ENCODE measurements around the gene JMJD8.
A peak's percentile ranks its signal among the peaks of the same experiment; 100 is the strongest.

JMJD8 gene

DNA sequence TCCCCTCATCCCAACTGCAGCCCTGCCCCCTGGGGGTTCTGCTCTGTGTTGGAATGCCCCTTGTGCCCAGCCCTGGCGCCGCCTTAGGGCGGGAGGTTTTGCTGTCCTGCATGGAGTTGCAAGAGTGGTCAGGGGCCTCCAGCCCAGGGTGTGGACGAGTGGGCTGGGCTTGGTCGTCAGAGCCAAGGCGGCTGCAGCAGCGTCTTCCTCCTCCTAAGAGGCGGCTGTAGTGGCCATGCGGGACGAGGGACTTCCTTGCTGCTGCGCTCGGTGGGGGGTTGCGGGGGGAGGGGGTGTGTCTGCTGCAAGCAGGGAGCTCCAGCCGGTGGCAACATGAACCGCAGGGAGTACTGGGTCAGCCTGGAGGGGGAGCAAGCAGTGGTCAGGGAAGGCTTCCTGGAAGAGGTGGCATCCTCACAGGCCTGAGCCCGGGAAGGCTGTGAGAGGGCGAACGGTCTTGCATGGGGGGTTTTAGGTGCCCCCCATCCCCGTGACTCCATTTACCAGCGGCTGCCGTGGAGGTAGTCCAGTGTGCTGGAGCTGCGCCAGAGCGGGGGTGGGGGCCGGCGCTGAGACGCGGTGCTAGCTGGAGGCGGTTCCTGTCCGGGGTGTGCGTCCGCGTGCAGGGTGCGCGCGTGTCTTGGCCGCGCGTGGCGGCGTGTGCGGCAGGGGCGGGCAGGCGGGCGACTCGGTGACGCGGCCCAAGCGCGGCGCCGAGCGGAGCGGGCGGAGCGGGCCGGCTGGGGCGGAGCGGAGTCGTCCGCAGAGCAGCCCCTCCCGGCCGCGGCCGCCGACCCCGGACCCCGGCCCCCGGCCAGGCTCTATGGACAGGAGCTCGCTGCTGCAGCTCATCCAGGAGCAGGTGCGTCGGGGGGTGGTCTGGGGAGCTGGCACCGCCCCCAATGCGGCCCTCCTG is 8.9 kb downstream of the JMJD8 start, which contains the start of gene RHBDL1:
TSS of gene RHBDL1 (plus strand) at position 704 of the 916 bp plus-strand sequence. CDS start at position 824, 120 bp downstream.
- Histone ChIP-seq H3K9me3 (ENCODE audit: control insufficient read depth, insufficient read depth, low read length) (no peaks in the 10 kb centered on the region), H3K36me3 (ENCODE audit: control insufficient read depth, insufficient read depth, low read length) (peaks cover 41% of the 10 kb centered on the region), H3K4me1 (ENCODE audit: control insufficient read depth, insufficient read depth, low read length) (no peaks in the 10 kb centered on the region), H3K9ac (ENCODE audit: low read depth, low read length) (peak within 1 kb of the TSS; percentile 47), H3K27me3 (ENCODE audit: control insufficient read depth, insufficient read depth, low read length) (no peaks in the 10 kb centered on the region), H3K4me3 (ENCODE audit: low read depth, low read length) (peak within 1 kb of the TSS; percentile 65)

- H3K36me3 ChIP-seq (ENCODE audit: control insufficient read depth, insufficient read depth, low read length) = peaks cover 49% of the 10 kb centered on the region
- H3K4me3 ChIP-seq (ENCODE audit: low read depth, low read length) = peak overlapping the region; percentile 65
- no peak overlapping the region for H3K9ac ChIP-seq (ENCODE audit: low read depth, low read length)
- no peaks in the 10 kb centered on the region for H3K9me3 ChIP-seq (ENCODE audit: control insufficient read depth, insufficient read depth, low read length)
- H3K4me1 ChIP-seq (ENCODE audit: control insufficient read depth, insufficient read depth, low read length) = no peaks in the 10 kb centered on the region
- no peaks in the 10 kb centered on the region for H3K27me3 ChIP-seq (ENCODE audit: control insufficient read depth, insufficient read depth, low read length)
Observed at GRCh38 chr16:674214-674881, 9.8 kb downstream of the JMJD8 start.

DNA sequence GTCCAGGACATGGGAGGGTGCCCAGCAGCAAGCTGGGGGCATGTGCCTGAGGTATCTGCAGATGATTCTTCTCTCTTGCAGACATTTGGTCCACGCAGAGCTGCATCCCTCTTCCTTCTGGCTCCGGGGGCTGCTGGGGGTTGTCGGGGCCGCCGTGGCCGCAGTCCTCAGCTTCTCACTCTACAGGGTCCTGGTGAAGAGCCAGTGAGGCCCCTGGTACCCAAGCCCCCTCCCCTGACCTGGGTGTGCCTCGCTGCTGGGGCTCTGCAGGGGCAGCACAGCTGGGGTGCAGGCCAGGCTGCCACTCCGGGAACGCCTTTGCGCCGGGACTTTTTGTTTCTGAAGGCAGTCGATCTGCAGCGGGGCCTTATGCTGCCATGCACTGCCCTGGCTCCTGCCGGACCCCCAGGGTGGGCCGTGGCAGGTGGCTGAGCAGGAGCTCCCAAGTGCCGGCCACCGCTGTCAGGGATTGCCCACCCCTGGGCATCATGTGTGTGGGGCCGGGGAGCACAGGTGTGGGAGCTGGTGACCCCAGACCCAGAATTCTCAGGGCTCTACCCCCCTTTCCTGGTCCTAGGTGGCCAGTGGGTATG is 10.6 kb downstream of the JMJD8 start:
- H3K4me1 ChIP-seq (ENCODE audit: control insufficient read depth, insufficient read depth, low read length) = no peaks in the 10 kb centered on the region
- H3K27me3 ChIP-seq (ENCODE audit: control insufficient read depth, insufficient read depth, low read length) = no peaks in the 10 kb centered on the region
- H3K9me3 ChIP-seq (ENCODE audit: control insufficient read depth, insufficient read depth, low read length) = no peaks in the 10 kb centered on the region
- H3K4me3 ChIP-seq (ENCODE audit: low read depth, low read length) = no peak overlapping the region
- no peak overlapping the region for H3K9ac ChIP-seq (ENCODE audit: low read depth, low read length)
- peaks cover 55% of the 10 kb centered on the region for H3K36me3 ChIP-seq (ENCODE audit: control insufficient read depth, insufficient read depth, low read length)

DNA sequence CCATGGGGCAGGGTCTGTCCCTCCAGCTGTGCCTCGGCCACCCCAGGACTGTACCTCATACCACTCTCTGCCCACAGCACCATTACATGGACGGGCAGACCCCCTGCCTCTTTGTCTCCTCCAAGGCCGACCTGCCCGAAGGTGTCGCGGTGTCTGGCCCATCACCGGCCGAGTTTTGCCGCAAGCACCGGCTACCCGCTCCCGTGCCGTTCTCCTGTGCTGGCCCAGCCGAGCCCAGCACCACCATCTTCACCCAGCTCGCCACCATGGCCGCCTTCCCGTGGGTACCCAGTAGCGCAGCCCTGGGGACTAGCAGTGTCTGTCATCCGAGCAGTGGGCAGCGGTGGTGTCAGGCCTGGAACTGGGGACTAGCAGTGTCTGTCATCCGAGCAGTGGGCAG is 11.3 kb downstream of the JMJD8 start:
- H3K9me3 ChIP-seq (ENCODE audit: control insufficient read depth, insufficient read depth, low read length) = no peaks in the 10 kb centered on the region
- no peak overlapping the region for H3K4me3 ChIP-seq (ENCODE audit: low read depth, low read length)
- no peaks in the 10 kb centered on the region for H3K4me1 ChIP-seq (ENCODE audit: control insufficient read depth, insufficient read depth, low read length)
- peaks cover 55% of the 10 kb centered on the region for H3K36me3 ChIP-seq (ENCODE audit: control insufficient read depth, insufficient read depth, low read length)
- no peak overlapping the region for H3K9ac ChIP-seq (ENCODE audit: low read depth, low read length)
- H3K27me3 ChIP-seq (ENCODE audit: control insufficient read depth, insufficient read depth, low read length) = no peaks in the 10 kb centered on the region

- no peak overlapping the region for H3K4me3 ChIP-seq (ENCODE audit: low read depth, low read length)
- no peaks in the 10 kb centered on the region for H3K4me1 ChIP-seq (ENCODE audit: control insufficient read depth, insufficient read depth, low read length)
- no peaks in the 10 kb centered on the region for H3K9me3 ChIP-seq (ENCODE audit: control insufficient read depth, insufficient read depth, low read length)
- H3K9ac ChIP-seq (ENCODE audit: low read depth, low read length) = no peak overlapping the region
- H3K36me3 ChIP-seq (ENCODE audit: control insufficient read depth, insufficient read depth, low read length) = peaks cover 55% of the 10 kb centered on the region
- H3K27me3 ChIP-seq (ENCODE audit: control insufficient read depth, insufficient read depth, low read length) = no peaks in the 10 kb centered on the region
Observed at GRCh38 chr16:672371-672770, 11.8 kb downstream of the JMJD8 start.

DNA sequence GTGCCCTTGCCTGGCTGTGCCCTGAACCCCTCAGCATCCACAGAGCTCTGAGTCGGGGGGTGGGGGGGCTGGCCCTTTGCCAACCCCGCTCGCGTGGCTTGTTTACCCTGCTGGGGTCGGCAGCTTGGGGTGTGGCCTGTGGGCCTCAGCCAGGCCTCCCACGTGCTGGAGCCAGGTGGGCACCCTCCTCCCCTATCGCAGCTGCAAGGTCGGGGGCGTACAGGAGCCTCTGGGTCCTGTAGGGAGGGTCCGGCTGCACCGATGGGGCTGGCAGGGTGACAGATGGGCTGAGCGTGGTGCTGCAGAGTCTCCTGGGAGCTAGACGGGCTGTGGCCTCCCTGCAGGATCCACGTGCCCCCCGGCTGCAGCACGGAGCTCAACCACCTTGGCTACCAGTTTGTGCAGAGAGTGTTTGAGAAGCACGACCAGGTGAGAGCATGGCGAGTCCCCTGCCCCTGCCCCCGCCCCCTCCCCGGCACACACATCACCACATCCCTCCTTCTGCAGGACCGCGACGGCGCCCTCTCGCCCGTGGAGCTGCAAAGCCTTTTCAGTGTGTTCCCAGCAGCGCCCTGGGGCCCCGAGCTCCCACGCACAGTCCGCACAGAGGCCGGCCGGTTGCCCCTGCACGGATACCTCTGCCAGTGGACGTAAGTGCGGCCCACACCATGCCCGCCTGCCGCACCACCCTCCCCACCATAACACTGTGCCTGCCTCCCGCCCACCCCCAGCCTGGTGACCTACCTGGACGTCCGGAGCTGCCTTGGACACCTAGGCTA is 12.6 kb downstream of the JMJD8 start:
- Histone ChIP-seq H3K4me1 (ENCODE audit: control insufficient read depth, insufficient read depth, low read length) (no peaks in the 10 kb centered on the region), H3K27me3 (ENCODE audit: control insufficient read depth, insufficient read depth, low read length) (no peaks in the 10 kb centered on the region), H3K36me3 (ENCODE audit: control insufficient read depth, insufficient read depth, low read length) (peaks cover 59% of the 10 kb centered on the region), H3K9ac (ENCODE audit: low read depth, low read length) (no peak overlapping the region), H3K4me3 (ENCODE audit: low read depth, low read length) (no peak overlapping the region), H3K9me3 (ENCODE audit: control insufficient read depth, insufficient read depth, low read length) (no peaks in the 10 kb centered on the region)

GRCh38 chr16:670485-671352 is 13.4 kb downstream of the JMJD8 start:
- no peaks in the 10 kb centered on the region for H3K9me3 ChIP-seq (ENCODE audit: control insufficient read depth, insufficient read depth, low read length)
- no peaks in the 10 kb centered on the region for H3K27me3 ChIP-seq (ENCODE audit: control insufficient read depth, insufficient read depth, low read length)
- H3K4me3 ChIP-seq (ENCODE audit: low read depth, low read length) = no peak overlapping the region
- peaks cover 59% of the 10 kb centered on the region for H3K36me3 ChIP-seq (ENCODE audit: control insufficient read depth, insufficient read depth, low read length)
- H3K4me1 ChIP-seq (ENCODE audit: control insufficient read depth, insufficient read depth, low read length) = no peaks in the 10 kb centered on the region
- no peak overlapping the region for H3K9ac ChIP-seq (ENCODE audit: low read depth, low read length)

DNA sequence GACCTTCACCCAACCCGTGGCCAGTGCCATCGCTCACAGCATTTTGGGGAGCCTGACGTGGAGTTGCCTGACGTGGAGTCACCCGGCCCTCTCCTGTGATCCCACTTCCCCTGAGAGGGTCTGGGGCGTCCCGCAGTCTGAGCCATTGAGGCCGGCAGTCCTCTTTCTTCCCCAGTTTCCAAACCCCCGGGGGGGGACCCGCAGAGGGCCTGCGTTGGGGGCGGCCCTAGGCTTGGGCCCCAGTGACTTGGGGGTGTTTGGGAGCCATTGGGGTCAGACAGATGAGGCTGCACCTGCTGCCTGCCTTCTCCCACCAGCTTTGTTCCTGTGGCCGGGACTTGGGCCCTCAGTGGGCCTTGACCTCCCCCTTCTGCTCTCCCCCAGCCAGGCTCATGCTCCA is 14.5 kb downstream of the JMJD8 start:
- Histone ChIP-seq H3K4me3 (ENCODE audit: low read depth, low read length) (no peak overlapping the region), H3K9me3 (ENCODE audit: control insufficient read depth, insufficient read depth, low read length) (no peaks in the 10 kb centered on the region), H3K36me3 (ENCODE audit: control insufficient read depth, insufficient read depth, low read length) (peaks cover 59% of the 10 kb centered on the region), H3K4me1 (ENCODE audit: control insufficient read depth, insufficient read depth, low read length) (no peaks in the 10 kb centered on the region), H3K27me3 (ENCODE audit: control insufficient read depth, insufficient read depth, low read length) (no peaks in the 10 kb centered on the region), H3K9ac (ENCODE audit: low read depth, low read length) (peak overlapping the region; percentile 79)

- peaks cover 51% of the 10 kb centered on the region for H3K36me3 ChIP-seq (ENCODE audit: control insufficient read depth, insufficient read depth, low read length)
- no peaks in the 10 kb centered on the region for H3K4me1 ChIP-seq (ENCODE audit: control insufficient read depth, insufficient read depth, low read length)
- H3K4me3 ChIP-seq (ENCODE audit: low read depth, low read length) = peak overlapping the region; percentile 77
- no peaks in the 10 kb centered on the region for H3K27me3 ChIP-seq (ENCODE audit: control insufficient read depth, insufficient read depth, low read length)
- peak overlapping the region; percentile 79 for H3K9ac ChIP-seq (ENCODE audit: low read depth, low read length)
- no peaks in the 10 kb centered on the region for H3K9me3 ChIP-seq (ENCODE audit: control insufficient read depth, insufficient read depth, low read length)
Observed at GRCh38 chr16:668519-669171, 15.5 kb downstream of the JMJD8 start.

- no peaks in the 10 kb centered on the region for H3K27me3 ChIP-seq (ENCODE audit: control insufficient read depth, insufficient read depth, low read length)
- no peaks in the 10 kb centered on the region for H3K9me3 ChIP-seq (ENCODE audit: control insufficient read depth, insufficient read depth, low read length)
- H3K4me1 ChIP-seq (ENCODE audit: control insufficient read depth, insufficient read depth, low read length) = no peaks in the 10 kb centered on the region
- peak within 1 kb of the TSS; percentile 79 for H3K9ac ChIP-seq (ENCODE audit: low read depth, low read length)
- peak within 1 kb of the TSS; percentile 77 for H3K4me3 ChIP-seq (ENCODE audit: low read depth, low read length)
- H3K36me3 ChIP-seq (ENCODE audit: control insufficient read depth, insufficient read depth, low read length) = peaks cover 44% of the 10 kb centered on the region
Observed at GRCh38 chr16:667780-668518, 16.2 kb downstream of the JMJD8 start, which contains the start of gene RHOT2. Gene RHOT2, plus strand, starts transcription at chr16:668132. Its CDS starts 68 bp downstream, at chr16:668200.
